Measurements from ENCODE around the gene ZSWIM8. TPM values are rescaled to one million over a fixed set of nuclear protein-coding genes. Genes with fewer than 3 reads are reported as not detected.
A peak's percentile ranks its signal among the peaks of the same experiment; 100 is the strongest.

Gene ZSWIM8
- total and polyA plus RNA-seq, 10 of the 15 experiments (the other 5 are each of a cell fraction or from before 2014, with no cell fraction given): 7.8 to 47.1 (median 23.6) TPM

DNA sequence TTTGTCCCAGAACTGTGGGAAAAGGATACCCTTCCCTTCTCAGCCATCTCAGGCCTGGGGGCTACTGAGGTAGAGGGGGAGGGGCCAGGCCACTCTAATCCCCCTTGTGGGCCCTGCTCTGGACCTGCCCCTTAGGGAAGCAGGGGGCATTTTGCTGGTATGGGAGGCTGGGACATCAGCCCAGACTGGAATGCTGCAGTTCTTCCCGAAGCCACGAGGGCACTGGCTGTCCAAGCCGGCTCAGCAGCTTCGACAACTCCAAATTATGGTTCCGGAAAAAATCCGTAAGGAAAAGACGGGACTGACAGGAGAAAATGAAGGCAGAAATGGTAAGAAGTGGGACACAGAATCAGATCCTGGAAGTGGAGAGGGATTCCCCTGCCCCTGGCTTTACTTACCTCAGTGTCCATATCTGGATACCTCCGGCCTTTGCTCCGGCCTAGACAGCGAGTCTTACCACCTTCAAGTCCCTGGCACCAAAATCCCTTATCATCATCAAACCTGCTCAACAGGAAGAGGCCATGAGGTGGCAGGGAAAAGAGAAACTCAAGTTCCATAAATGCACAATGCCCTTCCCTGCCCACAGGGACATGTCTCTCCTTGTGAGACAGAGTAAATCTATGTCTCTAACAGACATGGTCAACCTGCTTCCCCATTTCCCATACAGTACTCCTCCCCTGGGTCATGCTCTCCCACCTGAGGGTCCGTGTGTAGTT, 17.0 kb downstream of the ZSWIM8 start:
- RAD21 ChIA-PET (ENCODE audit: unreplicated experiment): no interaction called here
- DNase-seq (ENCODE audit: low read depth, low spot score) (no peak), ATAC-seq (no peak), FAIRE-seq (no peak)
- no peaks in the 10 kb centered on the region for H3K9me3 ChIP-seq (replicated peaks; ENCODE audit: control insufficient read depth, insufficient read depth, low read length)
- in situ Hi-C loops (cut with MboI): no loop called here
- H3K9ac ChIP-seq (ENCODE audit: control insufficient read depth, insufficient read depth, low read length): no peak overlapping the region
- H3K27ac ChIP-seq (ENCODE audit: control insufficient read depth, insufficient read depth): peak overlapping the region; percentile 97; the same call in 1 of the 2 replicates
- no peak overlapping the region for H3K4me2 ChIP-seq (ENCODE audit: control insufficient read depth, insufficient read depth)
- intact Hi-C loops (cut with micrococcal nuclease; ENCODE audit: unreplicated experiment): no loop called here
- peaks cover 25% of the 10 kb centered on the region for H3K4me1 ChIP-seq (ENCODE audit: control insufficient read depth, insufficient read depth, low read length)
- H3K27me3 ChIP-seq (replicated peaks in 1 of 2; ENCODE audit: control insufficient read depth in 2 of 2, insufficient read depth in 2 of 2, low read length in 1 of 2): no peaks in the 10 kb centered on the region
- H3K79me2 ChIP-seq (ENCODE audit: control insufficient read depth, insufficient read depth, low read length): peaks cover 7% of the 10 kb centered on the region
- BruUV-seq (replicated peaks): no TSS peak
- no peaks in the 10 kb centered on the region for H4K20me1 ChIP-seq (ENCODE audit: control insufficient read depth, insufficient read depth)
- CTCF ChIA-PET: interaction anchor here (4.0 kb wide), 1 partner anchor 29 kb away, joined by 19 read pairs; a partner anchor contains a TSS
- POLR2A ChIA-PET: interaction anchor here (3.5 kb wide), 1 partner anchor 30 kb away, joined by 13 read pairs; a partner anchor contains a TSS
- peaks cover 19 to 31% of the 10 kb centered on the region in 2 experiments; a peak in 3 of 4 replicates for H3K36me3 ChIP-seq (ENCODE audit: control insufficient read depth in 2 of 2, insufficient read depth in 2 of 2, low read length in 1 of 2)
- SMC1A ChIA-PET (ENCODE audit: uncharacterized antibody, unreplicated experiment): interaction anchor here (1.6 kb wide), 1 partner anchor 63 kb away, joined by 4 read pairs; no protein-coding TSS in a partner anchor
- WGBS (ENCODE audit: insufficient coverage, insufficient replicate concordance, low lambda C conversion rate, missing lambda C conversion rate): 94% methylated on average over 11 of the region's 11 CpGs
- H2AFZ ChIP-seq (ENCODE audit: control insufficient read depth, low read depth, low read length): no peak overlapping the region
- H3K4me3 ChIP-seq: no peak overlapping the region
- TF ChIP-seq HDAC6 (IDR thresholded peaks at IDR 0.05; ENCODE audit: unreplicated experiment) (no peak), DPF2 (IDR thresholded peaks at IDR 0.05) (no peak), KAT2A (conservative IDR thresholded peaks at IDR 0.05; ENCODE audit: control insufficient read depth, low read depth, low read length) (no peak), ESRRA (IDR thresholded peaks at IDR 0.05; ENCODE audit: low read length) (no peak), POLR2A (IDR thresholded peaks at IDR 0.05; ENCODE audit: low read depth, low read length) (peak; percentile 29; the same call in 1 of the 2 replicates), NBN (IDR thresholded peaks at IDR 0.05) (no peak), STAT3 (IDR thresholded peaks at IDR 0.05; ENCODE audit: low read depth, low read length) (no peak), ZNF217 (IDR thresholded peaks at IDR 0.05) (no peak), CBFB (IDR thresholded peaks at IDR 0.05; ENCODE audit: low read depth) (no peak), RAD21 (IDR thresholded peaks at IDR 0.05; ENCODE audit: insufficient read depth, low read depth, low read length) (no peak), SMAD5 (IDR thresholded peaks at IDR 0.05; ENCODE audit: low read depth) (no peak), POU2F2 (IDR thresholded peaks at IDR 0.05; ENCODE audit: borderline replicate concordance, low read depth, low read length) (no peak), IRF4 (IDR thresholded peaks at IDR 0.05; ENCODE audit: low read depth, low read length) (no peak), TBL1XR1 (IDR thresholded peaks at IDR 0.05; ENCODE audit: low read depth, low read length) (no peak), CEBPB (IDR thresholded peaks at IDR 0.05; ENCODE audit: borderline replicate concordance in 1 of 2, low read depth in 2 of 2, low read length in 2 of 2) (no peak), EZH2 (IDR thresholded peaks at IDR 0.05; ENCODE audit: borderline replicate concordance, control insufficient read depth, low read depth, low read length) (no peak), SMAD1 (IDR thresholded peaks at IDR 0.05; ENCODE audit: low read depth, partially characterized antibody) (no peak)
- TF ChIP-seq, protein P1, sequence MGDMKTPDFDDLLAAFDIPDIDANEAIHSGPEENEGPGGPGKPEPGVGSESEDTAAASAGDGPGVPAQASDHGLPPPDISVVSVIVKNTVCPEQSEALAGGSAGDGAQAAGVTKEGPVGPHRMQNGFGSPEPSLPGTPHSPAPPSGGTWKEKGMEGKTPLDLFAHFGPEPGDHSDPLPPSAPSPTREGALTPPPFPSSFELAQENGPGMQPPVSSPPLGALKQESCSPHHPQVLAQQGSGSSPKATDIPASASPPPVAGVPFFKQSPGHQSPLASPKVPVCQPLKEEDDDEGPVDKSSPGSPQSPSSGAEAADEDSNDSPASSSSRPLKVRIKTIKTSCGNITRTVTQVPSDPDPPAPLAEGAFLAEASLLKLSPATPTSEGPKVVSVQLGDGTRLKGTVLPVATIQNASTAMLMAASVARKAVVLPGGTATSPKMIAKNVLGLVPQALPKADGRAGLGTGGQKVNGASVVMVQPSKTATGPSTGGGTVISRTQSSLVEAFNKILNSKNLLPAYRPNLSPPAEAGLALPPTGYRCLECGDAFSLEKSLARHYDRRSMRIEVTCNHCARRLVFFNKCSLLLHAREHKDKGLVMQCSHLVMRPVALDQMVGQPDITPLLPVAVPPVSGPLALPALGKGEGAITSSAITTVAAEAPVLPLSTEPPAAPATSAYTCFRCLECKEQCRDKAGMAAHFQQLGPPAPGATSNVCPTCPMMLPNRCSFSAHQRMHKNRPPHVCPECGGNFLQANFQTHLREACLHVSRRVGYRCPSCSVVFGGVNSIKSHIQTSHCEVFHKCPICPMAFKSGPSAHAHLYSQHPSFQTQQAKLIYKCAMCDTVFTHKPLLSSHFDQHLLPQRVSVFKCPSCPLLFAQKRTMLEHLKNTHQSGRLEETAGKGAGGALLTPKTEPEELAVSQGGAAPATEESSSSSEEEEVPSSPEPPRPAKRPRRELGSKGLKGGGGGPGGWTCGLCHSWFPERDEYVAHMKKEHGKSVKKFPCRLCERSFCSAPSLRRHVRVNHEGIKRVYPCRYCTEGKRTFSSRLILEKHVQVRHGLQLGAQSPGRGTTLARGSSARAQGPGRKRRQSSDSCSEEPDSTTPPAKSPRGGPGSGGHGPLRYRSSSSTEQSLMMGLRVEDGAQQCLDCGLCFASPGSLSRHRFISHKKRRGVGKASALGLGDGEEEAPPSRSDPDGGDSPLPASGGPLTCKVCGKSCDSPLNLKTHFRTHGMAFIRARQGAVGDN (IDR thresholded peaks at IDR 0.05): no peak
- TF ChIP-seq, protein P2, sequence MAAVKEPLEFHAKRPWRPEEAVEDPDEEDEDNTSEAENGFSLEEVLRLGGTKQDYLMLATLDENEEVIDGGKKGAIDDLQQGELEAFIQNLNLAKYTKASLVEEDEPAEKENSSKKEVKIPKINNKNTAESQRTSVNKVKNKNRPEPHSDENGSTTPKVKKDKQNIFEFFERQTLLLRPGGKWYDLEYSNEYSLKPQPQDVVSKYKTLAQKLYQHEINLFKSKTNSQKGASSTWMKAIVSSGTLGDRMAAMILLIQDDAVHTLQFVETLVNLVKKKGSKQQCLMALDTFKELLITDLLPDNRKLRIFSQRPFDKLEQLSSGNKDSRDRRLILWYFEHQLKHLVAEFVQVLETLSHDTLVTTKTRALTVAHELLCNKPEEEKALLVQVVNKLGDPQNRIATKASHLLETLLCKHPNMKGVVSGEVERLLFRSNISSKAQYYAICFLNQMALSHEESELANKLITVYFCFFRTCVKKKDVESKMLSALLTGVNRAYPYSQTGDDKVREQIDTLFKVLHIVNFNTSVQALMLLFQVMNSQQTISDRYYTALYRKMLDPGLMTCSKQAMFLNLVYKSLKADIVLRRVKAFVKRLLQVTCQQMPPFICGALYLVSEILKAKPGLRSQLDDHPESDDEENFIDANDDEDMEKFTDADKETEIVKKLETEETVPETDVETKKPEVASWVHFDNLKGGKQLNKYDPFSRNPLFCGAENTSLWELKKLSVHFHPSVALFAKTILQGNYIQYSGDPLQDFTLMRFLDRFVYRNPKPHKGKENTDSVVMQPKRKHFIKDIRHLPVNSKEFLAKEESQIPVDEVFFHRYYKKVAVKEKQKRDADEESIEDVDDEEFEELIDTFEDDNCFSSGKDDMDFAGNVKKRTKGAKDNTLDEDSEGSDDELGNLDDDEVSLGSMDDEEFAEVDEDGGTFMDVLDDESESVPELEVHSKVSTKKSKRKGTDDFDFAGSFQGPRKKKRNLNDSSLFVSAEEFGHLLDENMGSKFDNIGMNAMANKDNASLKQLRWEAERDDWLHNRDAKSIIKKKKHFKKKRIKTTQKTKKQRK (IDR thresholded peaks at IDR 0.05; ENCODE audit: low read depth, low read length): no peak

All from GM12878 (cell line).